ENCODE data around the gene TBX21. TPM values are rescaled to one million over a fixed set of nuclear protein-coding genes. Genes with fewer than 3 reads are reported as not detected.
"Not testable (repeated sequence)": the region's sequence is repeated elsewhere in the genome, so short reads cannot be mapped to it uniquely, and the experiment has no call there.

Gene TBX21
- total RNA-seq, 1 donor from 2014 or later: 1.2 TPM

GRCh38 chr17:47732399-47733046 is 513 bp upstream of the TBX21 start:
- no peak for DNase-seq (ENCODE audit: low spot score)

- no peak for DNase-seq (ENCODE audit: low spot score)
These were observed 806 bp downstream of the TBX21 start for GRCh38 chr17:47733674-47734410.

- DNase-seq (ENCODE audit: low spot score): no peak
These were observed 2.1 kb downstream of the TBX21 start for GRCh38 chr17:47735139-47735464.

GRCh38 chr17:47735536-47736011 is 2.5 kb downstream of the TBX21 start:
- DNase-seq (ENCODE audit: low spot score): no peak

GRCh38 chr17:47736501-47737495 is 3.8 kb downstream of the TBX21 start:
- no peak for DNase-seq (ENCODE audit: low spot score)

- DNase-seq (ENCODE audit: low spot score): no peak
These were observed 5.1 kb downstream of the TBX21 start for GRCh38 chr17:47738178-47738577.

- peak; percentile 15 for DNase-seq (ENCODE audit: low spot score)
These were observed 6.1 kb downstream of the TBX21 start for GRCh38 chr17:47739150-47739549.

- peak; percentile 19 for DNase-seq (ENCODE audit: low spot score)
These were observed 6.9 kb downstream of the TBX21 start for GRCh38 chr17:47739945-47740344.

GRCh38 chr17:47741109-47741792 is 8.2 kb downstream of the TBX21 start:
- peak; percentile 8 for DNase-seq (ENCODE audit: low spot score)

GRCh38 chr17:47741793-47742145 is 8.7 kb downstream of the TBX21 start:
- peak; percentile 3 for DNase-seq (ENCODE audit: low spot score)

GRCh38 chr17:47742319-47743181 is 9.5 kb downstream of the TBX21 start:
- DNase-seq (ENCODE audit: low spot score): peak; percentile 39

- peak; percentile 36 for DNase-seq (ENCODE audit: low spot score)
These were observed 11.4 kb downstream of the TBX21 start for GRCh38 chr17:47744168-47745036.

- no peak for DNase-seq (ENCODE audit: low spot score)
These were observed 12.0 kb downstream of the TBX21 start for GRCh38 chr17:47745037-47745380.

- DNase-seq (ENCODE audit: low spot score): peak; percentile 12
These were observed 18.4 kb downstream of the TBX21 start for GRCh38 chr17:47751471-47751870.

- no peak for DNase-seq (ENCODE audit: low spot score)
These were observed 24.4 kb downstream of the TBX21 start for GRCh38 chr17:47757386-47757785.

GRCh38 chr17:47760409-47761140 is 27.5 kb downstream of the TBX21 start:
- no peak for DNase-seq (ENCODE audit: low spot score)

- no peak for DNase-seq (ENCODE audit: low spot score)
These were observed 29.7 kb downstream of the TBX21 start for GRCh38 chr17:47762728-47763127.

- no peak for DNase-seq (ENCODE audit: low spot score)
These were observed 31.0 kb downstream of the TBX21 start for GRCh38 chr17:47763913-47764582.

GRCh38 chr17:47773649-47774048 is 40.6 kb downstream of the TBX21 start:
- not testable (repeated sequence) for DNase-seq (ENCODE audit: low spot score)

All from ureter (tissue), 1 donor.